ENCODE measurements around the gene CLIP1. TPM values are rescaled to one million over a fixed set of nuclear protein-coding genes. Genes with fewer than 3 reads are reported as not detected.

The CLIP1 gene
- total RNA-seq, 1 experiment from 2014 or later = 42.9 TPM

GRCh38 chr12:122460641-122461040 is 38.2 kb upstream of the CLIP1 start:
- no peak for TF ChIP-seq EGR1 (IDR thresholded peaks at IDR 0.05; ENCODE audit: low read depth)
- TF ChIP-seq, protein P1, sequence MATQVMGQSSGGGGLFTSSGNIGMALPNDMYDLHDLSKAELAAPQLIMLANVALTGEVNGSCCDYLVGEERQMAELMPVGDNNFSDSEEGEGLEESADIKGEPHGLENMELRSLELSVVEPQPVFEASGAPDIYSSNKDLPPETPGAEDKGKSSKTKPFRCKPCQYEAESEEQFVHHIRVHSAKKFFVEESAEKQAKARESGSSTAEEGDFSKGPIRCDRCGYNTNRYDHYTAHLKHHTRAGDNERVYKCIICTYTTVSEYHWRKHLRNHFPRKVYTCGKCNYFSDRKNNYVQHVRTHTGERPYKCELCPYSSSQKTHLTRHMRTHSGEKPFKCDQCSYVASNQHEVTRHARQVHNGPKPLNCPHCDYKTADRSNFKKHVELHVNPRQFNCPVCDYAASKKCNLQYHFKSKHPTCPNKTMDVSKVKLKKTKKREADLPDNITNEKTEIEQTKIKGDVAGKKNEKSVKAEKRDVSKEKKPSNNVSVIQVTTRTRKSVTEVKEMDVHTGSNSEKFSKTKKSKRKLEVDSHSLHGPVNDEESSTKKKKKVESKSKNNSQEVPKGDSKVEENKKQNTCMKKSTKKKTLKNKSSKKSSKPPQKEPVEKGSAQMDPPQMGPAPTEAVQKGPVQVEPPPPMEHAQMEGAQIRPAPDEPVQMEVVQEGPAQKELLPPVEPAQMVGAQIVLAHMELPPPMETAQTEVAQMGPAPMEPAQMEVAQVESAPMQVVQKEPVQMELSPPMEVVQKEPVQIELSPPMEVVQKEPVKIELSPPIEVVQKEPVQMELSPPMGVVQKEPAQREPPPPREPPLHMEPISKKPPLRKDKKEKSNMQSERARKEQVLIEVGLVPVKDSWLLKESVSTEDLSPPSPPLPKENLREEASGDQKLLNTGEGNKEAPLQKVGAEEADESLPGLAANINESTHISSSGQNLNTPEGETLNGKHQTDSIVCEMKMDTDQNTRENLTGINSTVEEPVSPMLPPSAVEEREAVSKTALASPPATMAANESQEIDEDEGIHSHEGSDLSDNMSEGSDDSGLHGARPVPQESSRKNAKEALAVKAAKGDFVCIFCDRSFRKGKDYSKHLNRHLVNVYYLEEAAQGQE (IDR thresholded peaks at IDR 0.05; ENCODE audit: low read depth) = no peak
- TF ChIP-seq YY1 (IDR thresholded peaks at IDR 0.05; ENCODE audit: extremely low read depth, insufficient replicate concordance, low read depth, low read length) = no peak
- no peak for TF ChIP-seq SP1 (IDR thresholded peaks at IDR 0.05; ENCODE audit: low read depth)
- no peak for TF ChIP-seq CEBPB (IDR thresholded peaks at IDR 0.05; ENCODE audit: low read depth)
- no peak overlapping the region for H3K4me2 ChIP-seq (ENCODE audit: low read length)
- ChIA-PET CTCF (no interaction called here), RAD21 (ENCODE audit: low non-redundant PET in 1 of 2, low total read pairs in 2 of 2, uncharacterized antibody in 2 of 2, unreplicated experiment in 2 of 2) (no interaction called here), POLR2A (interaction anchor here (1.7 kb wide), 1 partner anchor 61 kb away, joined by 4 read pairs; no protein-coding TSS in a partner anchor)
- H3K4me1 ChIP-seq (ENCODE audit: control insufficient read depth in 1 of 2, insufficient read depth in 2 of 2, low read length in 2 of 2) = peaks cover 8 to 20% of the 10 kb centered on the region in 2 experiments
- no peaks in the 10 kb centered on the region for H3K36me3 ChIP-seq (ENCODE audit: control insufficient read depth in 1 of 2, insufficient read depth in 2 of 2, low read length in 2 of 2)
- no peak overlapping the region for H3K27ac ChIP-seq (ENCODE audit: low read depth, low read length)
- intact Hi-C loops (cut with micrococcal nuclease) = no loop called here
- H4K20me1 ChIP-seq (ENCODE audit: insufficient read depth) = no peaks in the 10 kb centered on the region
- no peak overlapping the region for H2AFZ ChIP-seq (ENCODE audit: low read depth, low read length, poor library complexity, severe bottlenecking)
- ATAC-seq (no peak), DNase-seq (ENCODE audit: low read depth, low spot score) (no peak)
- H3K9me3 ChIP-seq (ENCODE audit: control insufficient read depth in 1 of 2, insufficient read depth in 1 of 2, low read depth in 1 of 2, low read length in 2 of 2) = no peaks in the 10 kb centered on the region
- H3K4me3 ChIP-seq (replicated peaks in 1 of 2; ENCODE audit: low read depth in 1 of 2, low read length in 2 of 2) = no peak overlapping the region
- no peak overlapping the region for H3K9ac ChIP-seq (ENCODE audit: low read length)
- no peaks in the 10 kb centered on the region for H3K27me3 ChIP-seq (ENCODE audit: insufficient read depth, low read length)
- no TSS peak for BruUV-seq (replicated peaks)
- H3K79me2 ChIP-seq (ENCODE audit: insufficient read depth, low read length) = no peaks in the 10 kb centered on the region
- no peaks in the 10 kb centered on the region for H3K9me2 ChIP-seq (ENCODE audit: insufficient read depth)

DNA sequence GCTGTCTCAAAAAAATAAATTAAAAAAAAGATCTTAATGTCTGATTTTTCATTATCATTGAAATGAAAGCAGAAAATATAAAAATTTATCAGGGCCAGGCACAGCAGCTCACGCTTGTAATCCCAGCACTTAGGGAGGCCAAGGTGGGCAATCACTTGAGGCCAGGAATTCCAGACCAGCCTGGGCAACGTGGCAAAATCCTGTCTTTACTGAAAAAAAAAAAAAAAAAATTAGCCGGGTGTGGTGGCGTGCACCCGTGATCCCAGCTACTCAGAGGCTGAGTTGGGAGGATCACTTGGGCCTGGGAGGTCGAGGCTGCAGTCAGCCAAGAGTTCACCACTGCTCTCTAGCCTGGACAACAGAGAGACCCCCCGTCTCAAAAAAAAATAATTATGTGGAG is 37.6 kb upstream of the CLIP1 start:
- Histone ChIP-seq H3K9me3 (ENCODE audit: control insufficient read depth in 1 of 2, insufficient read depth in 1 of 2, low read depth in 1 of 2, low read length in 2 of 2) (no peaks in the 10 kb centered on the region), H2AFZ (ENCODE audit: low read depth, low read length, poor library complexity, severe bottlenecking) (no peak overlapping the region), H3K9me2 (ENCODE audit: insufficient read depth) (no peaks in the 10 kb centered on the region), H3K4me2 (ENCODE audit: low read length) (no peak overlapping the region), H3K27ac (ENCODE audit: low read depth, low read length) (no peak overlapping the region), H3K36me3 (ENCODE audit: control insufficient read depth in 1 of 2, insufficient read depth in 2 of 2, low read length in 2 of 2) (no peaks in the 10 kb centered on the region), H3K27me3 (ENCODE audit: insufficient read depth, low read length) (no peaks in the 10 kb centered on the region), H3K9ac (ENCODE audit: low read length) (no peak overlapping the region), H3K4me1 (ENCODE audit: control insufficient read depth in 1 of 2, insufficient read depth in 2 of 2, low read length in 2 of 2) (peaks cover 8 to 18% of the 10 kb centered on the region in 2 experiments), H3K79me2 (ENCODE audit: insufficient read depth, low read length) (no peaks in the 10 kb centered on the region), H4K20me1 (ENCODE audit: insufficient read depth) (no peaks in the 10 kb centered on the region), H3K4me3 (replicated peaks in 1 of 2; ENCODE audit: low read depth in 1 of 2, low read length in 2 of 2) (no peak overlapping the region)
- DNase-seq (ENCODE audit: low read depth, low spot score) (no peak), ATAC-seq (no peak)
- CTCF ChIA-PET = no interaction called here
- BruUV-seq (replicated peaks) = no TSS peak
- RAD21 ChIA-PET (ENCODE audit: low non-redundant PET in 1 of 2, low total read pairs in 2 of 2, uncharacterized antibody in 2 of 2, unreplicated experiment in 2 of 2) = no interaction called here
- no peak for TF ChIP-seq EZH2phosphoT487 (IDR thresholded peaks at IDR 0.05; ENCODE audit: borderline replicate concordance)
- POLR2A ChIA-PET = no interaction called here
- intact Hi-C loops (cut with micrococcal nuclease) = no loop called here

Measured in HCT116 (cell line).